Central memory CD8-positive, alpha-beta T cell (primary cell): ENCODE results near the gene SLC16A6.

Experiments
- ATAC-seq: fragments of 150-1000 bp; cut with Tn5 transposase; replicated peaks from 2 replicates; pipeline ENCODE4 v1.10.0; 2022; ENCODE audit warnings: mild to moderate bottlenecking, moderate FRiP score, moderate number of reproducible peaks; ENCODE audit not compliant: poor library complexity, severe bottlenecking; ENCODE audit errors: extremely low read depth
- DNase-seq, 2 donors: peaks; one replicate each; pipeline ENCODE4 v3.0.0; 2021; ENCODE audit warnings: low spot score in 2 of 2
- H3K27ac Mint-ChIP-seq: one replicate; pipeline ENCODE4 v1.8.0; 2022; ENCODE audit warnings: low read depth, mild to moderate bottlenecking, moderate library complexity, mixed read lengths
- H3K27me3 Mint-ChIP-seq: one replicate; pipeline ENCODE4 v1.8.0; 2022; ENCODE audit warnings: mixed read lengths
- H3K36me3 Mint-ChIP-seq: one replicate; pipeline ENCODE4 v1.8.0; 2022; ENCODE audit warnings: mild to moderate bottlenecking, moderate library complexity, mixed read lengths; ENCODE audit not compliant: insufficient read depth
- H3K4me1 Mint-ChIP-seq: one replicate; pipeline ENCODE4 v1.8.0; 2022; ENCODE audit warnings: mixed read lengths
- H3K4me3 Mint-ChIP-seq: one replicate; pipeline ENCODE4 v1.8.0; 2022; ENCODE audit warnings: mild to moderate bottlenecking, moderate library complexity, mixed read lengths
- H3K9me3 Mint-ChIP-seq: one replicate; pipeline ENCODE4 v1.8.0; 2022; ENCODE audit warnings: mixed read lengths

The SLC16A6 gene

DNA sequence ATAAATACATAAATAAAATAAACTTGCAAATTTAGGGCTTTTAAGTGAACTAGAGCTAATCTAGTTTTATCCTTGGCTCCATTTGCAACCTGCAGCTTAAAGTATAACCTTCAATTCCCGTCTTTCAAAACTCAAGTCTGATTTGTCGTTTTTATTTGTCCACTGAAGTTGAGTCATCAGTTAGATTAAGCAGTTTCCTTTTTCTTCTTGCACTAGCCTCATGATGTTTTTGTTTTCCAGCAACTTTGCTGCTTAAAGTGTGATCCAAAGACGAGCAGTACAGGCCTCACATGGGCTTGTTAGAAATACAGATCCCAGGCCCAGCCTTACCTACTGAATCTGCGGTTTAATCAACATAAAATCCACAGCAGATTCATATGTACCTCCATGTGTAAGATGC, 14.2 kb upstream of the SLC16A6 start:
- ATAC-seq (no peak), DNase-seq (no peak)
- H3K4me3 Mint-ChIP-seq = no peak overlapping the region
- H3K4me1 Mint-ChIP-seq = peaks cover 27% of the 10 kb centered on the region
- no peaks in the 10 kb centered on the region for H3K36me3 Mint-ChIP-seq
- H3K27ac Mint-ChIP-seq = no peak overlapping the region
- H3K27me3 Mint-ChIP-seq = no peaks in the 10 kb centered on the region
- H3K9me3 Mint-ChIP-seq = no peaks in the 10 kb centered on the region

DNA sequence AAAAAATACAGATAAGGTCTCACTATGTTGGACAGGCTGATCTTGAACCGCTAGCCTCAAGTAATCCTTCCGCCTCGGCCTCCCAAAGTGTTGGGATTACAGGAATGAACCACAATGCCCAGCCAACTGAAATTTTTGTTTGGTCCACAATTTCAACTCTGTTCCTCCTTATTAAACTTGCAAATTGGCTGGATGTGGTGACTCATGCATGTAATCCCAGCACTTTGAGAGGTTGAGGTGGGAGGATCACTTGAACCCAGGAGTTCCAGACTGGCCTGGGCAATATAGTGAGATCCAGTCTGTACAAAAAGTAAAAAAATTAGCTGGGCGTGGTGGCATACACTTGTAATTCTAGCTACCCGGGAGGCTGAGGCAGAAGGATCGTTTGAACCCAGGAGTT, 13.8 kb upstream of the SLC16A6 start:
- Mint-ChIP-seq H3K27ac (no peak overlapping the region), H3K9me3 (no peaks in the 10 kb centered on the region), H3K27me3 (no peaks in the 10 kb centered on the region), H3K36me3 (no peaks in the 10 kb centered on the region), H3K4me1 (peaks cover 24% of the 10 kb centered on the region), H3K4me3 (no peak overlapping the region)
- ATAC-seq (no peak), DNase-seq (no peak)

- DNase-seq = no peak
- Mint-ChIP-seq H3K36me3 (no peaks in the 10 kb centered on the region), H3K27me3 (no peaks in the 10 kb centered on the region), H3K4me1 (peaks cover 28% of the 10 kb centered on the region), H3K27ac (no peak overlapping the region), H3K9me3 (no peaks in the 10 kb centered on the region), H3K4me3 (no peak overlapping the region)
- ATAC-seq = no peak
These were observed 11.7 kb upstream of the SLC16A6 start for GRCh38 chr17:68302666-68303065.

DNA sequence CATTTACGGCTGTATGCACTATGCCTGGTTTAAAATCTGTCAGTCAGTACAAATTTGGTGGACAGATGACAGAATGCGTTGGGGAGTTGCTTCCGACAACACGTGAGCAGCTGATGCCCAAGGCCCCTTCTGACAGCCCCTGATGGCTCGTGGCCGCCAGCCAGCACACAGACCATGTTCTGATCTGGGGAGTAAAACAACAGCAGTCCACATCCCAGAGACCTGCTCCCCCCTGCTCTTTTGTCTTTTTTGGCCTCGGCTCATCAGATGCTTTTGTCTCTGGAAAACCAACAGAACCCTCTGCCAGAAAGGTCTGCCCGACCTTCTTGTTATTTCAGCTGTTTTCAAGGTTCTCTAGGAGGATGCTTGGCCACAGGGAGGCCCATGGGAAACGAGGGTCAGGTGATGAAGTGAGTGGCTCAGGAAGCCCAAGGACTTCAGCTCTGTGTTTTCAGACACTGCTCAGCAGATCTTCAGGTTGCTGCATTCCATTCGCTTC, 11.2 kb upstream of the SLC16A6 start:
- no peak for DNase-seq
- no peak for ATAC-seq
- H3K4me1 Mint-ChIP-seq = peaks cover 28% of the 10 kb centered on the region
- peaks cover 2% of the 10 kb centered on the region for H3K36me3 Mint-ChIP-seq
- no peak overlapping the region for H3K4me3 Mint-ChIP-seq
- H3K27me3 Mint-ChIP-seq = no peaks in the 10 kb centered on the region
- H3K9me3 Mint-ChIP-seq = no peaks in the 10 kb centered on the region
- no peak overlapping the region for H3K27ac Mint-ChIP-seq

DNA sequence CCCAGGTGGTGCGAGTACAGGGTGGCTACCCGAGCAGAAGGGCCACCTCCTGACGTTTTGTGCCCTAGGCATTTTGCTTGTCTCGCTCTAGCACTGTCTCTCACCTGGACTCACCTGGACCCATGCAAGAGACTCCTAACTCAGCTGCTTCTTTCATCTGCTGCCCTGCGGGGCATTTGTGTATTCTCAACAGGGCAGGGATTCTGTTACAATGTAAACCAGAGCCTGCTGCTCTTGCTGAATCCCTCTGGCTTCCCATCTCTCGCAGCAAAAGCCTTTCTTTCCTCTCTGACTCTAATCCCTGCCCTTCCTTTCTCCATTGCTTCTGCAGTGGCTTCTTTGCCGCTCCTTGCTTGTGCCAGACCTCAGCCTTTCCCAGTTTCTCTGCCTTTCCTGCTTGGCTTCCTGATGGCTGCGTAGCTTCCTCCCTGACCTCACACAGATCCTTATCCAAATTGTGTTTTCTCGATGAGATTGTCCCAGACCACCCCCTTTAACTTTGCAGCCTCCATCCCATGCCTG, 10.6 kb upstream of the SLC16A6 start:
- H3K36me3 Mint-ChIP-seq = peaks cover 7% of the 10 kb centered on the region
- DNase-seq = no peak
- H3K27me3 Mint-ChIP-seq = no peaks in the 10 kb centered on the region
- H3K27ac Mint-ChIP-seq = no peak overlapping the region
- peaks cover 34% of the 10 kb centered on the region for H3K4me1 Mint-ChIP-seq
- ATAC-seq = no peak
- no peaks in the 10 kb centered on the region for H3K9me3 Mint-ChIP-seq
- H3K4me3 Mint-ChIP-seq = no peak overlapping the region

GRCh38 chr17:68299817-68300216, 8.9 kb upstream of the SLC16A6 start:
- Mint-ChIP-seq H3K9me3 (no peaks in the 10 kb centered on the region), H3K4me3 (no peak overlapping the region), H3K4me1 (peaks cover 42% of the 10 kb centered on the region), H3K27me3 (no peaks in the 10 kb centered on the region), H3K27ac (peak overlapping the region; percentile 80), H3K36me3 (peaks cover 7% of the 10 kb centered on the region)
- no peak for ATAC-seq
- no peak for DNase-seq

- ATAC-seq = no peak
- Mint-ChIP-seq H3K27ac (no peak overlapping the region), H3K36me3 (peaks cover 7% of the 10 kb centered on the region), H3K27me3 (no peaks in the 10 kb centered on the region), H3K4me3 (no peak overlapping the region), H3K9me3 (no peaks in the 10 kb centered on the region), H3K4me1 (peaks cover 46% of the 10 kb centered on the region)
- no peak for DNase-seq
These were observed 7.7 kb upstream of the SLC16A6 start for GRCh38 chr17:68298601-68299000.

DNA sequence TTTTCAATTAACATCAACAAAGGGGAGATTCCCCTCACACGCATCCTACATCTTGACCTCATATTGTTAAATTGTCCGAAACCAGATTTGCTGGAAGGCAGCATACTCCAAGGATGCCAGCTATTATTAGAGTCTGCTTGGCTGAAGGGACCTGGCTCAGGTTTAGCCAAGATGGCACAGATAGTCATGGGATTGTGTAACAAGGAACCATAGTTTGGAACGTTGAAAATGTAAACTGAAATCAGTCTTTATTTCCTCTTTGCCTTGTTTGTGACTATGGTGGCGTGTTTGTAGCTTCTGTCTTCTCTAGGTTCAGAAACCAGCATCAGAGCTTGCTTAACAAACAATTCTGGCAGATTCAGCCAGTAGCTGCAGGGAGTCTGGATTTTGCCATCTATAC, 6.3 kb upstream of the SLC16A6 start:
- Mint-ChIP-seq H3K4me1 (peaks cover 52% of the 10 kb centered on the region), H3K27ac (peak overlapping the region; percentile 42), H3K4me3 (peak overlapping the region; percentile 73), H3K36me3 (peaks cover 9% of the 10 kb centered on the region), H3K27me3 (no peaks in the 10 kb centered on the region), H3K9me3 (no peaks in the 10 kb centered on the region)
- no peak for ATAC-seq
- no peak for DNase-seq

GRCh38 chr17:68296217-68297191, 5.6 kb upstream of the SLC16A6 start:
- ATAC-seq = peak; percentile 62
- peak; percentile 43 to 63 for DNase-seq
- Mint-ChIP-seq H3K27ac (peak overlapping the region; percentile 42), H3K36me3 (peaks cover 13% of the 10 kb centered on the region), H3K4me3 (peak overlapping the region; percentile 73), H3K9me3 (no peaks in the 10 kb centered on the region), H3K27me3 (no peaks in the 10 kb centered on the region), H3K4me1 (peaks cover 46% of the 10 kb centered on the region)

DNA sequence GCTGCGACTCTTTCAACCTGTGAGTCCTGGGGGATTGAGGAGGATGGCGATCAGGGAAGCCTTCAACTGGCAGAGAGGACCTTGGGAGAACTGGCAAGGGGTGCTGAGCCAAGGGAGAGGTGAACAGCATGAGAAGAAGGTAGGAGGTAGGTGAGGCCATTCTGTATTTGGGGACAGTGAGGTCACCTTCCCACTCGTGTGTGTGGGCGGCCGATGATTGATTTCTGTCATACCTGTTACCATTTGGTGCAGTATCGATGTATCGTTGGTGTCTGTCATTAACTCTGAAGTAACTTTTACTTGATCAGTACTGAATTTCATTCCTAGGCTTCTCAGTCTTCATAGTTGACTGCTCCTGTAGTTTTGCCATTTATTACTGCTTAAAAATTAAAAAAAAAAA, 4.2 kb upstream of the SLC16A6 start:
- Mint-ChIP-seq H3K27ac (peak overlapping the region; percentile 76), H3K36me3 (peaks cover 23% of the 10 kb centered on the region), H3K4me1 (peaks cover 50% of the 10 kb centered on the region), H3K4me3 (no peak overlapping the region), H3K27me3 (no peaks in the 10 kb centered on the region), H3K9me3 (no peaks in the 10 kb centered on the region)
- ATAC-seq = no peak
- no peak for DNase-seq

- ATAC-seq = no peak
- no peak for DNase-seq
- no peaks in the 10 kb centered on the region for H3K9me3 Mint-ChIP-seq
- H3K4me3 Mint-ChIP-seq = no peak overlapping the region
- H3K27ac Mint-ChIP-seq = peak overlapping the region; percentile 76
- no peaks in the 10 kb centered on the region for H3K27me3 Mint-ChIP-seq
- peaks cover 55% of the 10 kb centered on the region for H3K4me1 Mint-ChIP-seq
- H3K36me3 Mint-ChIP-seq = peaks cover 25% of the 10 kb centered on the region
These were observed 3.7 kb upstream of the SLC16A6 start for GRCh38 chr17:68294617-68295016.

GRCh38 chr17:68294196-68294555, 3.2 kb upstream of the SLC16A6 start:
- H3K27ac Mint-ChIP-seq = no peak overlapping the region
- DNase-seq (no peak), ATAC-seq (no peak)
- peaks cover 55% of the 10 kb centered on the region for H3K4me1 Mint-ChIP-seq
- peaks cover 25% of the 10 kb centered on the region for H3K36me3 Mint-ChIP-seq
- no peaks in the 10 kb centered on the region for H3K27me3 Mint-ChIP-seq
- H3K9me3 Mint-ChIP-seq = no peaks in the 10 kb centered on the region
- H3K4me3 Mint-ChIP-seq = no peak overlapping the region
